ENCODE data around the gene SCYL3.

Gene SCYL3

DNA sequence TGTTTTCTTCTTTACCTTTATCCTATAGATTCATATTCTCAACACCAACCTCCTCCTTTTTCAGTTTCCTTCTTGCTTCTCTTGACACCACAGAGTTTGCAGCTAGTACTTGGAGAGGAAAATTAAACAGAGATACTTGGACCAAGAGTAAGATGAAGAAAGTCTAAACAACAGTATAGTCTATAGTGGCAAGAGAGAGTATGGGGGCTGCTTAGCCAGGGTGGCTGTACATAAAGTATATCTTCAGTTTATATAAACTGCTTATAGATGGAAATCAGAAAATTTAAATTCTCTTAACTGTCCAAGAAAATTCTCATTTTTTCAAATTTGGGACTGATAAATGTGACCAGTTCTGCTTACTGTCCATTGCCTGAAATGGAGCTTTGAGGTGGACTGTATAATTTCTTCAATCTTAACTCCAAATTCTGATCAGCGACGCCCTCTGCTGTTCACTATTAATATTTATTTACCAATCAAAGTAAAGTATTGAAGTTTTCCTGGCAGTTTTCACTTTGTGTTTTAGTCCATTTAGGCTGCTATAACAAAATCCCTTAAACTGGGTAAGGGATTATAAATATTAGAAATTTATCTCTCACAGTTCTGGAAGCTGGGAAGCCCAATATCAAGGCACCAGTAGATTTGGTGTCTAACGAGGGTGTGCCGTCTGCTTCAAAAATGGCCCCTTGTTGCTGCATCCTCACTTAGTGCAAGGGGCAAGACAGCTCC lies 84.2 kb downstream of the SCYL3 start:
- DNase-seq = no peak

DNA sequence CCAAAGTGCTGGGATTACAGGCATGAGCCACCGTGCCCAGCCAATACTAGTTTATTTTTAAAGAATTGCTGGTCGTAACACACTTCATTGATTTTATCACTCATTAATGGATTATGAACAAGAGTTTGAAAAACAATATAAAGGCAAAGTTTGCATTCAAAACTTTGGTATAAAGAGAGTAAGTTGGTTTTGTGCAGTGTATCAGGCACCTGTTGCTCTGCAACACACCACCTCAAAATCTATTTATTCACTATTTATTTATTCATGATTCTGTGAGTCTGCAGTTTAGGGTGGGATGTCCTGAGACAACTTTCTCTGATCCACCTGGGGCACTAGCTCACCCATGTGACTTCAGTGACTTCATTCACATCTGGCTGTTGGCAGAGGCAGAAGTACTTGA lies 88.8 kb downstream of the SCYL3 start:
- no peak for DNase-seq

DNA sequence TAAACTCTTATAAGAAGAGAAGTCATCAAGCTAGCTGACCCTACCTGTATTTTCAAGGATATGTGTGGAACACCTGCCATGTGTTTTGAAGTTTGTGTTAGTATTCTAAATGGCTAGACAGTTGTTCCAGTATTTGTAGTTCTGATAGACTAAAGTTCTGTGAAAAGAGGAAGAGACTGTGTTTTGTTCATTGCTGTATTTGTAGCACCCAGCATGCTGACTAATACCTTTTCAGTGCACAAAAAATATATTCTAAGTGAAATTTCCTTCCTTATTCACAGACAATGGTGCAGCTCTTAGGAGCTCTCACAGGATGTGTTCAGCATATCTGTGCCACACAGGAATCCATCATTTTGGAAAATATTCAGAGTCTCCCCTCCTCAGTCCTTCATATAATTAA lies 90.8 kb downstream of the SCYL3 start:
- DNase-seq = no peak

All from NCI-H2029 treated with DMSO at 0.1 percent for 48 hours (cell line).